ENCODE data around the gene CBL. TPM values are rescaled to one million over a fixed set of nuclear protein-coding genes. Genes with fewer than 3 reads are reported as not detected.
A peak's percentile ranks its signal among the peaks of the same experiment; 100 is the strongest.
"Not testable (repeated sequence)": the region's sequence is repeated elsewhere in the genome, so short reads cannot be mapped to it uniquely, and the experiment has no call there.

Gene CBL
- polyA plus RNA-seq (2012; ENCODE audit: low read depth, missing spikeins) = 4.4 TPM

DNA sequence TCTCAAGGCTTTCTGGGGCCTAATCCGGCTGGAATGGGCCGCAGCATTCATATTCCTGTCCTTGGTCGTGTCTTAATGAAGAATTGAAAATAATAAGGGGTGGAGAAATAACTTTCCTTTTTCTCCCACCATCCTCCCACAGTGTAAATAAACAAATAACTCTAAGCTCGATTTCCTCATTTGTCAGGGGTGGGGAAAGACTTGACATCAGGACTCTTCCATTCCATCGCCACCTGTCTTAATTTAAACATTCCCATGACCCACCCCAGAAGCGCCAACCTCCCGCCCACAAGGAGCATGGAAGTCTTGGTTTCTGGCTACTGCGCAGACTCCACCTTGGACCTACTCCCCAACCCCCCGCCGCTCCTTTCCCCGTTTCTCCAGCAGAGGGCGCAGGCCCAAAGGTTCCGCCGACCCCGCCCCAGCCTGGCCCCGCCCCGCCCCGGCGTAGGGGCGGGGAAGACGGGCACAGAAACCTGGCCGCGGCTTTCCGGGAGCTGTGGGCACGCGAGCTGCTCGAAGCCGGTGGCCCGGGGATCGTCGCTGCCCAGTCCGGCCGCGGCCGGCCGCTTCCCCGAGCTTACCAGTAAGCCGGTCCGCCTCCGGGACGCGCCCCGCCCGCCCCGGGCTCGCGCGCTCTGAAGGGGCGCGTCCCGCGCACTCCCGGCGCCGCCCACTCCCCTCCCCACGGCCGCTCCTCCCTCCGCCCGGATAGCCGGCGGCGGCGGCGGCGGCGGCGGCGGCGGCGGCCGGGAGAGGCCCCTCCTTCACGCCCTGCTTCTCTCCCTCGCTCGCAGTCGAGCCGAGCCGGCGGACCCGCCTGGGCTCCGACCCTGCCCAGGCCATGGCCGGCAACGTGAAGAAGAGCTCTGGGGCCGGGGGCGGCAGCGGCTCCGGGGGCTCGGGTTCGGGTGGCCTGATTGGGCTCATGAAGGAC lies at the start of gene CBL:
TSS of gene CBL (plus strand) at position 766 of the 937 bp plus-strand sequence. CDS start at position 845, 79 bp downstream.
- no peak for TF ChIP-seq PAX5 (IDR thresholded peaks at IDR 0.05; ENCODE audit: insufficient read depth, low read length, severe bottlenecking)
- no peak for TF ChIP-seq TAF1 (IDR thresholded peaks at IDR 0.05; ENCODE audit: low read depth, low read length)
- TF ChIP-seq POU2F2 (IDR thresholded peaks at IDR 0.05; ENCODE audit: low read depth, low read length) = no peak
- TF ChIP-seq POLR2A (IDR thresholded peaks at IDR 0.05; ENCODE audit: low read depth, low read length) = no peak
- TF ChIP-seq POLR2AphosphoS5 (IDR thresholded peaks at IDR 0.05; ENCODE audit: low read depth, low read length) = no peak
- TF ChIP-seq SPI1 (IDR thresholded peaks at IDR 0.05; ENCODE audit: low read depth, low read length) = no peak
- DNase-seq (ENCODE audit: insufficient read length, low spot score) (peak; percentile 84), FAIRE-seq (peak; percentile 86)

GRCh38 chr11:119156496-119156895 lies 49.6 kb upstream of the CBL start:
- no peak for TF ChIP-seq SPI1 (IDR thresholded peaks at IDR 0.05; ENCODE audit: low read depth, low read length)
- no peak for TF ChIP-seq POLR2AphosphoS5 (IDR thresholded peaks at IDR 0.05; ENCODE audit: low read depth, low read length)
- TF ChIP-seq PAX5 (IDR thresholded peaks at IDR 0.05; ENCODE audit: insufficient read depth, low read length, severe bottlenecking) = no peak
- TF ChIP-seq TAF1 (IDR thresholded peaks at IDR 0.05; ENCODE audit: low read depth, low read length) = no peak
- TF ChIP-seq POLR2A (IDR thresholded peaks at IDR 0.05; ENCODE audit: low read depth, low read length) = no peak
- DNase-seq (ENCODE audit: insufficient read length, low spot score) = no peak
- FAIRE-seq = no peak

DNA sequence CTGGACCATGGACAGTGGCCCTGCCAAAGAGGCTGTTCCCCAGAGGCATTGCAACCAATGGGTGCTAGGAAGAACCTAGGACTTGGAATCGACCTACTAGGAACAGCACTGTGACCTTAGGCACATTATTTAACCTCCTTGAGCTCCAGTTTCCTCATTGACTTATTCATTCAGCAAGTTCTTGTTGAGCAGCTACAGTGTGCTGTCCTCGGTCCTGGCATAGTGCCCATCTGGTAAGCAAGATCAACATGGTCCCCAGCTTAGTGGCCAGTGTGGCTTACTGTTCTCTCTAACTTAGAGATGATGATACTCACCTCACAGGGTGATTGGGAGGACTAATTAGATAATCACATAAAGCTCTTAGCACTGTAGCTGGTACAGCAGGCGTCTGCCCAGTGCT lies 49.1 kb upstream of the CBL start:
- FAIRE-seq = no peak
- DNase-seq (ENCODE audit: insufficient read length, low spot score) = no peak
- TF ChIP-seq PAX5 (IDR thresholded peaks at IDR 0.05; ENCODE audit: insufficient read depth, low read length, severe bottlenecking) = no peak
- TF ChIP-seq POLR2A (IDR thresholded peaks at IDR 0.05; ENCODE audit: low read depth, low read length) = no peak
- no peak for TF ChIP-seq POU2F2 (IDR thresholded peaks at IDR 0.05; ENCODE audit: low read depth, low read length)
- TF ChIP-seq SPI1 (IDR thresholded peaks at IDR 0.05; ENCODE audit: low read depth, low read length) = no peak
- TF ChIP-seq TAF1 (IDR thresholded peaks at IDR 0.05; ENCODE audit: low read depth, low read length) = no peak
- TF ChIP-seq POLR2AphosphoS5 (IDR thresholded peaks at IDR 0.05; ENCODE audit: low read depth, low read length) = no peak

DNA sequence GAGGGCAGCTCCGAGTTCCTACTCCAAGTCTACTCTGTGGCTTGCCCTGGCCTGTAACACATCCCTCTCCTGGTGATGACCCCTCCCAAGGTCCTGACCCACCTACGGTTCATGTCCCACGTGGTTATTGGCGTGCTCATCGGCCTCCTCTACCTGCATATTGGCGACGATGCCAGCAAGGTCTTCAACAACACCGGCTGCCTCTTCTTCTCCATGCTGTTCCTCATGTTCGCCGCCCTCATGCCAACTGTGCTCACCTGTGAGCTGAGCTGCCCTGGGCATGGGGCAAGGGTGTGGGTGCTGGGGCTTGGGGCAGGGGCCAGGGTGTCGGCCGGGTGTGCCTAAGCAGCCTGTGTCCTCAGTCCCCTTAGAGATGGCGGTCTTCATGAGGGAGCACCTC lies 47.7 kb upstream of the CBL start:
- no peak for FAIRE-seq
- no peak for TF ChIP-seq TAF1 (IDR thresholded peaks at IDR 0.05; ENCODE audit: low read depth, low read length)
- no peak for TF ChIP-seq POLR2A (IDR thresholded peaks at IDR 0.05; ENCODE audit: low read depth, low read length)
- TF ChIP-seq SPI1 (IDR thresholded peaks at IDR 0.05; ENCODE audit: low read depth, low read length) = no peak
- TF ChIP-seq PAX5 (IDR thresholded peaks at IDR 0.05; ENCODE audit: insufficient read depth, low read length, severe bottlenecking) = no peak
- no peak for TF ChIP-seq POU2F2 (IDR thresholded peaks at IDR 0.05; ENCODE audit: low read depth, low read length)
- TF ChIP-seq POLR2AphosphoS5 (IDR thresholded peaks at IDR 0.05; ENCODE audit: low read depth, low read length) = no peak

GRCh38 chr11:119160151-119160550 lies 46.0 kb upstream of the CBL start:
- no peak for FAIRE-seq
- TF ChIP-seq POLR2A (IDR thresholded peaks at IDR 0.05; ENCODE audit: low read depth, low read length) (no peak), POLR2AphosphoS5 (IDR thresholded peaks at IDR 0.05; ENCODE audit: low read depth, low read length) (no peak), PAX5 (IDR thresholded peaks at IDR 0.05; ENCODE audit: insufficient read depth, low read length, severe bottlenecking) (no peak), TAF1 (IDR thresholded peaks at IDR 0.05; ENCODE audit: low read depth, low read length) (no peak), POU2F2 (IDR thresholded peaks at IDR 0.05; ENCODE audit: low read depth, low read length) (no peak), SPI1 (IDR thresholded peaks at IDR 0.05; ENCODE audit: low read depth, low read length) (no peak)
- no peak for DNase-seq (ENCODE audit: insufficient read length, low spot score)

More for the DNA sequence above, 47.7 kb upstream of the CBL start:
- no peak for DNase-seq (ENCODE audit: insufficient read length, low spot score)

DNA sequence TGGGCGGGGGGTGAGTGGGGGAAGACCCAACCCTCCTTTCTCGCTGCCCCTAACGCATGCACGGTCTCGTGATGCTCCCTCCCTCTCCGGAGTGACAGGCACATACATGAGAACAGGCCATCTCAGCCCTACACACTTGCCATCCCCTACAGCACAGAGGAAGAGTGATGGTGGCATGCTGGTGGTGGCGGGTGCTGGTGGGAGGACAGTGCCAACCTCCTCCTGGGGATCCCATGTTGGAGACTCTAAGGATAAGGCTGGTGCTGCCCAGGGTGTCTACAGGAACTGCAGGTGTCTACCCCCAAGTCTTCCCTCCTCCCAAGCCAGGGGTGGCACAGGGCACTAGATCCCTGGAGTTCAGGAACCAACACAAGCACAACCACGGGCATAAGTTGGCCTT lies 44.3 kb upstream of the CBL start:
- FAIRE-seq (no peak), DNase-seq (ENCODE audit: insufficient read length, low spot score) (no peak)
- TF ChIP-seq PAX5 (IDR thresholded peaks at IDR 0.05; ENCODE audit: insufficient read depth, low read length, severe bottlenecking) = no peak
- TF ChIP-seq TAF1 (IDR thresholded peaks at IDR 0.05; ENCODE audit: low read depth, low read length) = no peak
- no peak for TF ChIP-seq POLR2AphosphoS5 (IDR thresholded peaks at IDR 0.05; ENCODE audit: low read depth, low read length)
- no peak for TF ChIP-seq SPI1 (IDR thresholded peaks at IDR 0.05; ENCODE audit: low read depth, low read length)
- TF ChIP-seq POU2F2 (IDR thresholded peaks at IDR 0.05; ENCODE audit: low read depth, low read length) = no peak
- no peak for TF ChIP-seq POLR2A (IDR thresholded peaks at IDR 0.05; ENCODE audit: low read depth, low read length)

GRCh38 chr11:119166368-119167076 lies 39.6 kb upstream of the CBL start:
- DNase-seq (ENCODE audit: insufficient read length, low spot score) (no peak), FAIRE-seq (peak; percentile 5)
- TF ChIP-seq POU2F2 (IDR thresholded peaks at IDR 0.05; ENCODE audit: low read depth, low read length) (no peak), POLR2AphosphoS5 (IDR thresholded peaks at IDR 0.05; ENCODE audit: low read depth, low read length) (no peak), POLR2A (IDR thresholded peaks at IDR 0.05; ENCODE audit: low read depth, low read length) (no peak), PAX5 (IDR thresholded peaks at IDR 0.05; ENCODE audit: insufficient read depth, low read length, severe bottlenecking) (no peak), SPI1 (IDR thresholded peaks at IDR 0.05; ENCODE audit: low read depth, low read length) (no peak), TAF1 (IDR thresholded peaks at IDR 0.05; ENCODE audit: low read depth, low read length) (no peak)

DNA sequence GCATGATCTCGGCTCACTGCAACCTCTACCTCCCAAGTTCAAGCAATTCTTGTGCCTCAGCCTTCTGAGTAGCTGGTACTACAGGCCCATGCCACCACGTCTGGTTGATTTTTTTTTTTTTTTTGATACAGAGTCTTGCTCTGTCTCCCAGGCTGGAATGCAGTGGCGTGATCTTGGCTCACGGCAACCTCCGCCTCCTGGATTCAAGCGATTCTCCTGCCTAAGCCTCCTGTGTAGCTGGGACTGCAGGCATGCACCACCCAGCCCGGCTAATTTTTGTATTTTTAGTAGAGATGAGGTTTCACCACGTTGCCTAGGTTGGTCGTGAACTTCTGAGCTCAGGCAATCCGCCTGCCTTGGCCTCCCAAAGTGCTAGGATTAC lies 39.1 kb upstream of the CBL start:
- FAIRE-seq; DNase-seq (ENCODE audit: insufficient read length, low spot score): not testable (repeated sequence)

GRCh38 chr11:119167933-119168332 lies 38.2 kb upstream of the CBL start:
- TF ChIP-seq PAX5 (IDR thresholded peaks at IDR 0.05; ENCODE audit: insufficient read depth, low read length, severe bottlenecking) (no peak), POLR2AphosphoS5 (IDR thresholded peaks at IDR 0.05; ENCODE audit: low read depth, low read length) (no peak), TAF1 (IDR thresholded peaks at IDR 0.05; ENCODE audit: low read depth, low read length) (no peak), POU2F2 (IDR thresholded peaks at IDR 0.05; ENCODE audit: low read depth, low read length) (no peak), SPI1 (IDR thresholded peaks at IDR 0.05; ENCODE audit: low read depth, low read length) (no peak)
- DNase-seq (ENCODE audit: insufficient read length, low spot score) (no peak), FAIRE-seq (no peak)

Data from GM12891 (cell line).